ENCODE results near the gene TMEM198.

The TMEM198 gene

DNA sequence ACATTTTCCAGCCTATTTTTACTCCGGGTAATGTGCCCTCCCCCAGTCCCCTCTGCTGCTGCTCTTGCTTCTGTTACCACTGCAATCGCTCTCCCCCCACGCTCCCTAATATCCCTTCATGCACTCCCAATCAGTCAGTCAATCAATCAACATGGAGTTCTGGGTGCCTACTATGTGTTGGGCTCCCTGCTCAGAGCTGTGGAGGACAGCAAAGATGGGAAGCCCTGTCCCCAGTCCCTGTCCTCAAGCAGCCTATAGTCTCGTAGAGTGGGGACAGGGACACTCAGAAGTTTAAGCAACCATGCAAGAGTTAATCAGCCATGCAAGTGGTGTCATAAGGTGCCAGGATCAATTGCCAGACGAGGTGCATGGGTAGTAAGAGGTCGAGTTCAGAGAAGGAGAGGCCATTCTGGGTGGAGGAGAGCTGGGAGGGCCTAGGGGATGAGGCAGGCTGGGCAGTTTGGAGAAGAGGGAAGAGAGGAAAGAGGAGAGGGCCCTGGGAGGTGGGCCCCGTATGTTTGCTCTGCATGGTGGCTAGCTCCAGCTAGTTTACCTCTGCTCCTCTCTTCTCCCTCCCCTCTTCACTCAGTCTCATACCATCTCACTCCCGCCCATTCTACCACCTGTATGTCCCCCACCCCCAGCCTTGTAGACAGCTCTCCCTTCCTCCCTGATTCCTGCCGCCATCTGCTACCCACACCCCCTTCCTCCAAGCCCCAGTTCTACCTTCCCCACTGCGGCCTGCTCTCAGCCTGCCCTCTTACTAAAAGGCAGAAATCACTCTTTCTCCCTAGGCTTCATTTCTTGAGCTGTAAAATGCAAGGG, 25.7 kb upstream of the TMEM198 start:
- Histone ChIP-seq H3K4me3 (ENCODE audit: low read length) (no peak overlapping the region), H3K27me3 (ENCODE audit: control insufficient read depth, insufficient read depth, low read length) (peaks cover 10% of the 10 kb centered on the region), H3K4me1 (ENCODE audit: control insufficient read depth, insufficient read depth, low read length) (peaks cover 12% of the 10 kb centered on the region), H3K27ac (ENCODE audit: low read length) (no peak overlapping the region), H3K36me3 (ENCODE audit: control insufficient read depth, insufficient read depth, low read length) (no peaks in the 10 kb centered on the region; the same call in 1 of the 2 replicates), H3K9me3 (ENCODE audit: control insufficient read depth, insufficient read depth, low read length) (no peaks in the 10 kb centered on the region)
- WGBS (ENCODE audit: insufficient coverage, insufficient read length): no CpG with 5 or more reads among the region's 10 CpGs
- DNase-seq (ENCODE audit: low read depth, low spot score): no peak

GRCh38 chr2:219519526-219519916, 24.3 kb upstream of the TMEM198 start:
- no peak overlapping the region for H3K27ac ChIP-seq (ENCODE audit: low read length)
- peaks cover 2% of the 10 kb centered on the region for H3K27me3 ChIP-seq (ENCODE audit: control insufficient read depth, insufficient read depth, low read length)
- no CpG with 5 or more reads among the region's 9 CpGs for WGBS (ENCODE audit: insufficient coverage, insufficient read length)

GRCh38 chr2:219520079-219520478, 23.7 kb upstream of the TMEM198 start:
- DNase-seq (ENCODE audit: low read depth, low spot score): no peak
- peaks cover 2% of the 10 kb centered on the region for H3K27me3 ChIP-seq (ENCODE audit: control insufficient read depth, insufficient read depth, low read length)
- no peaks in the 10 kb centered on the region for H3K9me3 ChIP-seq (ENCODE audit: control insufficient read depth, insufficient read depth, low read length)
- H3K4me3 ChIP-seq (ENCODE audit: low read length): no peak overlapping the region
- peaks cover 9% of the 10 kb centered on the region for H3K4me1 ChIP-seq (ENCODE audit: control insufficient read depth, insufficient read depth, low read length)
- no CpG with 5 or more reads among the region's 8 CpGs for WGBS (ENCODE audit: insufficient coverage, insufficient read length)
- H3K27ac ChIP-seq (ENCODE audit: low read length): no peak overlapping the region
- H3K36me3 ChIP-seq (ENCODE audit: control insufficient read depth, insufficient read depth, low read length): no peaks in the 10 kb centered on the region; the same call in 1 of the 2 replicates

More at GRCh38 chr2:219519526-219519916, 24.3 kb upstream of the TMEM198 start:
- Histone ChIP-seq H3K36me3 (ENCODE audit: control insufficient read depth, insufficient read depth, low read length) (no peaks in the 10 kb centered on the region; the same call in 1 of the 2 replicates), H3K4me1 (ENCODE audit: control insufficient read depth, insufficient read depth, low read length) (peaks cover 9% of the 10 kb centered on the region), H3K4me3 (ENCODE audit: low read length) (no peak overlapping the region), H3K9me3 (ENCODE audit: control insufficient read depth, insufficient read depth, low read length) (no peaks in the 10 kb centered on the region)
- DNase-seq (ENCODE audit: low read depth, low spot score): no peak

- H3K36me3 ChIP-seq (ENCODE audit: control insufficient read depth, insufficient read depth, low read length): no peaks in the 10 kb centered on the region
- H3K9me3 ChIP-seq (ENCODE audit: control insufficient read depth, insufficient read depth, low read length): no peaks in the 10 kb centered on the region
- no peak overlapping the region for H3K27ac ChIP-seq (ENCODE audit: low read length)
- no peaks in the 10 kb centered on the region; the same call in 1 of the 2 replicates for H3K27me3 ChIP-seq (ENCODE audit: control insufficient read depth, insufficient read depth, low read length)
- WGBS (ENCODE audit: insufficient coverage, insufficient read length): no CpG with 5 or more reads among the region's 14 CpGs
- DNase-seq (ENCODE audit: low read depth, low spot score): no peak
- no peak overlapping the region for H3K4me3 ChIP-seq (ENCODE audit: low read length)
- peaks cover 8% of the 10 kb centered on the region for H3K4me1 ChIP-seq (ENCODE audit: control insufficient read depth, insufficient read depth, low read length)
These were observed 22.6 kb upstream of the TMEM198 start for GRCh38 chr2:219521066-219521880.

GRCh38 chr2:219522111-219523030, 21.5 kb upstream of the TMEM198 start:
- no CpG with 5 or more reads among the region's 70 CpGs for WGBS (ENCODE audit: insufficient coverage, insufficient read length)
- Histone ChIP-seq H3K4me3 (ENCODE audit: low read length) (peak overlapping the region; percentile 55; the same call in 1 of the 2 replicates), H3K9me3 (ENCODE audit: control insufficient read depth, insufficient read depth, low read length) (no peaks in the 10 kb centered on the region), H3K27me3 (ENCODE audit: control insufficient read depth, insufficient read depth, low read length) (no peaks in the 10 kb centered on the region; the same call in 1 of the 2 replicates), H3K36me3 (ENCODE audit: control insufficient read depth, insufficient read depth, low read length) (no peaks in the 10 kb centered on the region), H3K27ac (ENCODE audit: low read length) (no peak overlapping the region), H3K4me1 (ENCODE audit: control insufficient read depth, insufficient read depth, low read length) (peaks cover 8% of the 10 kb centered on the region)
- DNase-seq (ENCODE audit: low read depth, low spot score): no peak

- Histone ChIP-seq H3K4me1 (ENCODE audit: control insufficient read depth, insufficient read depth, low read length) (peaks cover 8% of the 10 kb centered on the region), H3K36me3 (ENCODE audit: control insufficient read depth, insufficient read depth, low read length) (no peaks in the 10 kb centered on the region), H3K4me3 (ENCODE audit: low read length) (peak overlapping the region; percentile 55; the same call in 1 of the 2 replicates), H3K27ac (ENCODE audit: low read length) (no peak overlapping the region), H3K27me3 (ENCODE audit: control insufficient read depth, insufficient read depth, low read length) (no peaks in the 10 kb centered on the region), H3K9me3 (ENCODE audit: control insufficient read depth, insufficient read depth, low read length) (no peaks in the 10 kb centered on the region)
- WGBS (ENCODE audit: insufficient coverage, insufficient read length): no CpG with 5 or more reads among the region's 24 CpGs
- DNase-seq (ENCODE audit: low read depth, low spot score): no peak
These were observed 20.7 kb upstream of the TMEM198 start for GRCh38 chr2:219523031-219523671.

- H3K4me3 ChIP-seq (ENCODE audit: low read length): no peak overlapping the region
- peaks cover 11% of the 10 kb centered on the region for H3K4me1 ChIP-seq (ENCODE audit: control insufficient read depth, insufficient read depth, low read length)
- H3K27me3 ChIP-seq (ENCODE audit: control insufficient read depth, insufficient read depth, low read length): peaks cover 3% of the 10 kb centered on the region; the same call in 1 of the 2 replicates
- no CpG with 5 or more reads among the region's 2 CpGs for WGBS (ENCODE audit: insufficient coverage, insufficient read length)
- no peaks in the 10 kb centered on the region for H3K9me3 ChIP-seq (ENCODE audit: control insufficient read depth, insufficient read depth, low read length)
- no peaks in the 10 kb centered on the region for H3K36me3 ChIP-seq (ENCODE audit: control insufficient read depth, insufficient read depth, low read length)
- no peak for DNase-seq (ENCODE audit: low read depth, low spot score)
- no peak overlapping the region for H3K27ac ChIP-seq (ENCODE audit: low read length)
These were observed 19.0 kb upstream of the TMEM198 start for GRCh38 chr2:219524817-219525216.

DNA sequence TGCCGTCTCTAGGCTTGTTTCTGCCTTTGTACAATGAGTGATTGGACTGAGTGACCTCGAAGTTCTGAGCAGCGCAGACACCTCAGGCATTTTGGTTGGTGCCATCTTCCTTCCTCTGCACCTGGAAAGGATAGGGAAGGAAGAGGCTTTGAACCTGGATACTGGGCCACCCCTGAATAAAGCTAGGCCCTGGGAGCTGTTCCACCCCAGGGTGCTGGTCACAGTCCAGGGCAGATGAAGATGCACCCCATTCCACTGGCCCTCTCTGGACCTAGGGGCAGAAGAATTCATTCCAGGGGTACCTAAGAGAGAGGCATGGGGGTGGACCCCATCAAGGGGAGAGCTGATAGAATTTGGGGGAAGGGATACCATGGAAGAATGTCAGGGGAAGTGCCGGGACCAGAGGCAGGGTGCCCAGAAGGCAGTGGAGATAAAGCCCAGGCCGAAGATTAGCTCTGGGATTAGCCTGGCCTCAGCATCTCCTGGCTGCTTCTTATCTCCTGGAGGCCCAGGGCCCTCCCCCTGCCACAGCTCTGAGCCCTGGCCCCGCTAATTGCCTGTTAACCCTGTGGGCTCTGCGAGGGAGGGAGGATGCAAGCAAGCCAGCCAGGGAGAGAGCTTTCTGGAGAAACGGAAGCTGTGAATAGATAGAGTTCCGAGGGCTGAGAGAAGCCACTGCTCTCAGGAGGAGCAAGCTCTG, 18.1 kb upstream of the TMEM198 start:
- no peak overlapping the region for H3K27ac ChIP-seq (ENCODE audit: low read length)
- H3K4me1 ChIP-seq (ENCODE audit: control insufficient read depth, insufficient read depth, low read length): peaks cover 11% of the 10 kb centered on the region
- H3K4me3 ChIP-seq (ENCODE audit: low read length): no peak overlapping the region
- WGBS (ENCODE audit: insufficient coverage, insufficient read length): no CpG with 5 or more reads among the region's 9 CpGs
- DNase-seq (ENCODE audit: low read depth, low spot score): no peak
- no peaks in the 10 kb centered on the region for H3K36me3 ChIP-seq (ENCODE audit: control insufficient read depth, insufficient read depth, low read length)
- no peaks in the 10 kb centered on the region for H3K9me3 ChIP-seq (ENCODE audit: control insufficient read depth, insufficient read depth, low read length)
- H3K27me3 ChIP-seq (ENCODE audit: control insufficient read depth, insufficient read depth, low read length): peaks cover 3% of the 10 kb centered on the region; the same call in 1 of the 2 replicates

- H3K36me3 ChIP-seq (ENCODE audit: control insufficient read depth, insufficient read depth, low read length): no peaks in the 10 kb centered on the region
- peaks cover 3% of the 10 kb centered on the region; the same call in 1 of the 2 replicates for H3K27me3 ChIP-seq (ENCODE audit: control insufficient read depth, insufficient read depth, low read length)
- no peak overlapping the region for H3K4me3 ChIP-seq (ENCODE audit: low read length)
- WGBS (ENCODE audit: insufficient coverage, insufficient read length): no CpG with 5 or more reads among the region's 11 CpGs
- DNase-seq (ENCODE audit: low read depth, low spot score): no peak
- no peak overlapping the region for H3K27ac ChIP-seq (ENCODE audit: low read length)
- H3K9me3 ChIP-seq (ENCODE audit: control insufficient read depth, insufficient read depth, low read length): no peaks in the 10 kb centered on the region
- peaks cover 8% of the 10 kb centered on the region for H3K4me1 ChIP-seq (ENCODE audit: control insufficient read depth, insufficient read depth, low read length)
These were observed 17.3 kb upstream of the TMEM198 start for GRCh38 chr2:219526320-219527075.

Measured in iPS DF 6.9 (cell line).